H9 (cell line): Measurements from ENCODE around the gene ASPN. TPM values are rescaled to one million over a fixed set of nuclear protein-coding genes. Genes with fewer than 3 reads are reported as not detected.

Experiments
- DNase-seq: peaks from one replicate; pipeline ENCODE4 v3.0.0-alpha.2; 2017
- H2AFZ ChIP-seq: one replicate; pipeline ENCODE4 v1.6.1; 2013; ENCODE audit warnings: mild to moderate bottlenecking, low read length, control low read depth, moderate library complexity
- H2AK5ac ChIP-seq: 2 replicates; pipeline ENCODE4 v1.6.1; 2013; ENCODE audit warnings: low read length, control low read depth, mixed read lengths; ENCODE audit not compliant: insufficient read length
- H2BK120ac ChIP-seq: one replicate; pipeline ENCODE4 v1.6.1; 2013; ENCODE audit warnings: low read depth, mild to moderate bottlenecking, low read length, control low read depth, inconsistent platforms; ENCODE audit not compliant: poor library complexity, severe bottlenecking
- H2BK12ac ChIP-seq: 2 replicates; pipeline ENCODE4 v1.6.1; 2013; ENCODE audit warnings: low read length, control low read depth, mixed read lengths, low read depth; ENCODE audit not compliant: insufficient read length
- H2BK15ac ChIP-seq: 2 replicates; pipeline ENCODE4 v1.6.1; 2013; ENCODE audit warnings: low read depth, low read length, control low read depth
- H2BK20ac ChIP-seq: one replicate; pipeline ENCODE4 v1.6.1; 2013; ENCODE audit warnings: low read depth, mild to moderate bottlenecking, low read length, control low read depth, inconsistent platforms; ENCODE audit not compliant: poor library complexity, severe bottlenecking
- H2BK5ac ChIP-seq: 2 replicates; pipeline ENCODE4 v1.6.1; 2013; ENCODE audit warnings: low read length, control low read depth, mixed read lengths; ENCODE audit not compliant: insufficient read length
- H3K14ac ChIP-seq: 2 replicates; pipeline ENCODE4 v1.6.1; 2013; ENCODE audit warnings: low read length, control low read depth; ENCODE audit not compliant: insufficient read depth
- H3K18ac ChIP-seq: 2 replicates; pipeline ENCODE4 v1.6.1; 2013; ENCODE audit warnings: low read depth, mild to moderate bottlenecking, mixed read lengths, low read length, control low read depth; ENCODE audit not compliant: insufficient read length
- H3K23ac ChIP-seq: 2 replicates; pipeline ENCODE4 v1.6.1; 2013; ENCODE audit warnings: low read length, control low read depth, mixed read lengths, low read depth; ENCODE audit not compliant: insufficient read length
- H3K23me2 ChIP-seq: 2 replicates; pipeline ENCODE4 v1.6.1; 2013; ENCODE audit warnings: low read depth, mild to moderate bottlenecking, mixed read lengths, low read length, control low read depth; ENCODE audit not compliant: insufficient read length, poor library complexity, severe bottlenecking
- H3K27ac ChIP-seq: 2 replicates; pipeline ENCODE4 v1.5.1; 2013; ENCODE audit warnings: low read length, control low read depth, mixed read lengths, low read depth; ENCODE audit not compliant: insufficient read length
- H3K27me3 ChIP-seq: 2 replicates; pipeline ENCODE4 v1.6.1; 2013; ENCODE audit warnings: low read length, control low read depth, inconsistent platforms; ENCODE audit not compliant: insufficient read depth
- H3K4ac ChIP-seq: 2 replicates; pipeline ENCODE4 v1.6.1; 2013; ENCODE audit warnings: low read depth, mild to moderate bottlenecking, control low read depth, inconsistent platforms, low read length, moderate library complexity
- H3K4me1 ChIP-seq: 2 replicates; pipeline ENCODE4 v1.6.1; 2013; ENCODE audit warnings: low read length, control low read depth, inconsistent platforms; ENCODE audit not compliant: insufficient read depth
- H3K4me2 ChIP-seq: 2 replicates; pipeline ENCODE4 v1.6.1; 2013; ENCODE audit warnings: low read length, control low read depth, mixed read lengths; ENCODE audit not compliant: insufficient read length, insufficient read depth
- H3K56ac ChIP-seq: 2 replicates; pipeline ENCODE4 v1.6.1; 2013; ENCODE audit warnings: low read depth, mild to moderate bottlenecking, mixed read lengths, low read length, control low read depth; ENCODE audit not compliant: insufficient read length
- H3K79me1 ChIP-seq: 2 replicates; pipeline ENCODE4 v1.6.1; 2013; ENCODE audit warnings: low read depth, mild to moderate bottlenecking, moderate library complexity, low read length, control low read depth, inconsistent platforms; ENCODE audit not compliant: insufficient read depth, poor library complexity, severe bottlenecking
- H3K79me2 ChIP-seq: 2 replicates; pipeline ENCODE4 v1.6.1; 2013; ENCODE audit warnings: low read length, control low read depth, inconsistent platforms; ENCODE audit not compliant: insufficient read depth
- H3K9ac ChIP-seq: 2 replicates; pipeline ENCODE4 v1.6.1; 2013; ENCODE audit warnings: low read length, control low read depth, mixed read lengths; ENCODE audit not compliant: insufficient read length; ENCODE audit errors: extremely low read depth
- H3K9me3 ChIP-seq: one replicate; pipeline ENCODE4 v1.6.1; 2013; ENCODE audit warnings: low read depth, low read length, inconsistent platforms; ENCODE audit not compliant: control insufficient read depth
- H3T11ph ChIP-seq: one replicate; pipeline ENCODE4 v1.6.1; 2013; ENCODE audit warnings: mild to moderate bottlenecking, low read length, control low read depth, inconsistent platforms
- H4K20me1 ChIP-seq: one replicate; pipeline ENCODE4 v1.6.1; 2013; ENCODE audit not compliant: control insufficient read depth, insufficient read length, insufficient read depth
- H4K5ac ChIP-seq: 2 replicates; pipeline ENCODE4 v1.6.1; 2013; ENCODE audit warnings: low read depth, mild to moderate bottlenecking, mixed read lengths, low read length, control low read depth; ENCODE audit not compliant: insufficient read length
- H4K8ac ChIP-seq: replicated peaks from 2 replicates; pipeline ENCODE4 v1.6.1; 2013; ENCODE audit warnings: low read length, control low read depth, mixed read lengths, low read depth; ENCODE audit not compliant: insufficient read length
- H4K91ac ChIP-seq: 2 replicates; pipeline ENCODE4 v1.6.1; 2013; ENCODE audit warnings: low read depth, mild to moderate bottlenecking, moderate library complexity, mixed read lengths, low read length, control low read depth; ENCODE audit not compliant: insufficient read length
- H3K27ac Mint-ChIP-seq, 3 experiments: 2 replicates in 2 of 3; 3 replicates in 1 of 3; pipeline ENCODE4 v1.8.0; 2020 to 2021; ENCODE audit warnings: mixed read lengths in 3 of 3, mild to moderate bottlenecking in 1 of 3, moderate library complexity in 1 of 3
- H3K27me3 Mint-ChIP-seq: 2 replicates; pipeline ENCODE4 v1.8.0; 2021; ENCODE audit warnings: low read depth, mild to moderate bottlenecking, moderate library complexity, mixed read lengths
- H3K36me3 Mint-ChIP-seq, 3 experiments: 2 replicates in 2 of 3; 3 replicates in 1 of 3; pipeline ENCODE4 v1.8.0; 2020 to 2021; ENCODE audit warnings: low read depth in 3 of 3, mixed read lengths in 3 of 3; ENCODE audit not compliant: insufficient read depth in 1 of 3
- H3K4me1 Mint-ChIP-seq, 2 experiments: 2 replicates each; pipeline ENCODE4 v1.8.0; 2020; ENCODE audit warnings: mixed read lengths in 2 of 2
- H3K4me3 Mint-ChIP-seq, 2 experiments: 2 replicates in 1 of 2; 3 replicates in 1 of 2; pipeline ENCODE4 v1.8.0; 2020 to 2021; ENCODE audit warnings: mild to moderate bottlenecking in 2 of 2, mixed read lengths in 2 of 2, moderate library complexity in 1 of 2
- H3K9me3 Mint-ChIP-seq, 2 experiments: 2 replicates in 1 of 2; 3 replicates in 1 of 2; pipeline ENCODE4 v1.8.0; 2020; ENCODE audit warnings: mild to moderate bottlenecking in 2 of 2, mixed read lengths in 2 of 2, moderate library complexity in 1 of 2
- WGBS: extraction: QIAGEN DNeasy Blood & Tissue Kit; methylation state at CpG from one replicate; pipeline ENCODE4 v1.1.7; 2013; ENCODE audit warnings: missing lambda C conversion rate, low lambda C conversion rate, mixed read lengths; ENCODE audit not compliant: insufficient read length; ENCODE audit errors: extremely low coverage; 5-methylcytosine and 5-hydroxymethylcytosine counted together
- microRNA-seq: library from miRNA; unstranded; fragments of <30 nt; microRNA quantifications from one replicate; pipeline ENCODE4, GENCODE V29; 2020; ENCODE audit warnings: borderline microRNAs expressed
- total RNA-seq: library from RNA; stranded (reverse); gene quantifications from 2 replicates; pipeline ENCODE4 v1.2.1, GENCODE V29; 2021
- TF ChIP-seq, protein P1 (sequence below): fragments of 200-600 bp; sonication (generic); conservative IDR thresholded peaks from 3 replicates; pipeline ENCODE4 v1.8.0; 2021; ENCODE audit warnings: antibody characterized with exemption, mild to moderate bottlenecking

Gene ASPN
- total RNA-seq, 1 experiment from 2014 or later: not detected

DNA sequence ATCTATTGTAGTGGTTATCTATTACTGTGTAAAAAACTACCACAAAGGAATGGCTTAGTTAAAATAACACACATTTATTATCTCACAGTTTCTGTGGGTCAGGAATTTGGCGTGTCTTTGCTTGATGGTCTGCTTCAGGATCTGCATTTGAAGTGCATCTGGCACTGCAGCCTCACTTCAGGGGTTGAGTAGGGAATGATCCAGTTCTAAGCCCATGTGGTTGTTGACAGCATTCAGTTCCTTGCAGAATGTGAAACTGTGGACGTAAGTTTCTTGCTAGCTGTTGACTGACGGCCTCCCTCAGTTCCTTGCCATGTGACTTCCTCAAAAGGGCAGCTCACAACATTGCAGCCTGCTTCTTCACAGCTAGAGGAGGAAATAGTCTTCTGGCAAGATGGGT lies 75.8 kb downstream of the ASPN start:
- WGBS: no CpG with 5 or more reads among the region's 3 CpGs
- no peak overlapping the region for H4K8ac ChIP-seq
- no peak overlapping the region for H2BK15ac ChIP-seq
- Mint-ChIP-seq H3K4me1 (0 out of 4 replicates have a peak, but pooled peaks cover 0 to 3% of the 10 kb centered on the region in 2 experiments), H3K27me3 (no peaks in the 10 kb centered on the region), H3K4me3 (no peak overlapping the region), H3K36me3 (no peaks in the 10 kb centered on the region), H3K27ac (no peak overlapping the region; a peak in 1 of 7 replicates), H3K9me3 (no peaks in the 10 kb centered on the region)
- no peak overlapping the region for H2BK5ac ChIP-seq
- H3K79me2 ChIP-seq: no peaks in the 10 kb centered on the region
- H3K4me2 ChIP-seq: no peak overlapping the region
- H2BK12ac ChIP-seq: no peak overlapping the region
- TF ChIP-seq, protein P1, sequence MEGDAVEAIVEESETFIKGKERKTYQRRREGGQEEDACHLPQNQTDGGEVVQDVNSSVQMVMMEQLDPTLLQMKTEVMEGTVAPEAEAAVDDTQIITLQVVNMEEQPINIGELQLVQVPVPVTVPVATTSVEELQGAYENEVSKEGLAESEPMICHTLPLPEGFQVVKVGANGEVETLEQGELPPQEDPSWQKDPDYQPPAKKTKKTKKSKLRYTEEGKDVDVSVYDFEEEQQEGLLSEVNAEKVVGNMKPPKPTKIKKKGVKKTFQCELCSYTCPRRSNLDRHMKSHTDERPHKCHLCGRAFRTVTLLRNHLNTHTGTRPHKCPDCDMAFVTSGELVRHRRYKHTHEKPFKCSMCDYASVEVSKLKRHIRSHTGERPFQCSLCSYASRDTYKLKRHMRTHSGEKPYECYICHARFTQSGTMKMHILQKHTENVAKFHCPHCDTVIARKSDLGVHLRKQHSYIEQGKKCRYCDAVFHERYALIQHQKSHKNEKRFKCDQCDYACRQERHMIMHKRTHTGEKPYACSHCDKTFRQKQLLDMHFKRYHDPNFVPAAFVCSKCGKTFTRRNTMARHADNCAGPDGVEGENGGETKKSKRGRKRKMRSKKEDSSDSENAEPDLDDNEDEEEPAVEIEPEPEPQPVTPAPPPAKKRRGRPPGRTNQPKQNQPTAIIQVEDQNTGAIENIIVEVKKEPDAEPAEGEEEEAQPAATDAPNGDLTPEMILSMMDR: no peak
- H4K91ac ChIP-seq: no peak overlapping the region
- no peaks in the 10 kb centered on the region for H3K79me1 ChIP-seq
- H2BK20ac ChIP-seq: no peak overlapping the region
- no peak overlapping the region for H3K18ac ChIP-seq
- H3K9ac ChIP-seq: no peak overlapping the region
- no peak overlapping the region for H3K27ac ChIP-seq
- no peaks in the 10 kb centered on the region for H3K23me2 ChIP-seq
- no peaks in the 10 kb centered on the region for H3K27me3 ChIP-seq
- no peak for DNase-seq
- H4K20me1 ChIP-seq: no peaks in the 10 kb centered on the region
- no peak overlapping the region for H3K23ac ChIP-seq
- H3K9me3 ChIP-seq: no peaks in the 10 kb centered on the region
- no peak overlapping the region for H3K4ac ChIP-seq
- H3K4me1 ChIP-seq: no peaks in the 10 kb centered on the region
- H2BK120ac ChIP-seq: no peak overlapping the region
- H2AFZ ChIP-seq: no peak overlapping the region
- no peak overlapping the region for H3T11ph ChIP-seq
- no peak overlapping the region for H2AK5ac ChIP-seq
- no peak overlapping the region for H4K5ac ChIP-seq
- H3K14ac ChIP-seq: no peak overlapping the region
- no peak overlapping the region for H3K56ac ChIP-seq

Small RNAs within 50 kb of the gene (microRNA-seq; reads per million reads assigned to microRNA genes)
- gene MIR4670: not detected

Other genes with a start within 250 kb of the ASPN start
- 222 and 234 TPM in 2 replicates for gene IARS1, start 188.8 kb downstream of the ASPN start, total RNA-seq
- 42.1 and 48.4 TPM in 2 replicates for gene NOL8, start 157.2 kb downstream of the ASPN start, total RNA-seq
- gene CENPP, start 156.6 kb downstream of the ASPN start, total RNA-seq: 8.9 and 9.1 TPM in 2 replicates
- gene OGN, start 77.9 kb downstream of the ASPN start, total RNA-seq: not detected in 2 replicates
- not detected in 2 replicates for gene OMD, start 58.0 kb downstream of the ASPN start, total RNA-seq
- not detected in 2 replicates for gene ECM2, start 53.5 kb upstream of the ASPN start, total RNA-seq
- 10.7 and 12.9 TPM in 2 replicates for gene IPPK, start 187.6 kb upstream of the ASPN start, total RNA-seq